Body of pancreas (tissue), 4 donors: ENCODE measurements around the gene MRPS18B. TPM values are rescaled to one million over a fixed set of nuclear protein-coding genes. Genes with fewer than 3 reads are reported as not detected.

ENCODE experiments used
- ATAC-seq: fragments of 150-250 bp; one replicate; pipeline ENCODE4 v1.9.1; 2016
- DNase-seq, 4 donors: peaks; one replicate each; pipeline ENCODE4 v3.0.0-alpha.2; 2019
- H3K27ac ChIP-seq, 4 donors: fragments of 200-600 bp; sonication (generic); 1 replicate in 3 of 4; 2 replicates in 1 of 4; pipeline versions ENCODE4 v1.5.1 to v1.6.1; 2016 to 2019; ENCODE audit warnings: mild to moderate bottlenecking in 1 of 4, mixed read lengths in 1 of 4, moderate library complexity in 1 of 4
- H3K27me3 ChIP-seq, 2 donors: fragments of 200-600 bp; sonication (generic); one replicate each; pipeline ENCODE4 v1.6.0; 2016; ENCODE audit warnings: mild to moderate bottlenecking in 1 of 2
- H3K36me3 ChIP-seq, 2 donors: fragments of 200-600 bp; sonication (generic); replicated peaks in 1 of 2; 2 replicates each; pipeline ENCODE4 v1.5.1; 2016; ENCODE audit warnings: low read depth in 2 of 2; ENCODE audit not compliant: insufficient read depth in 1 of 2
- H3K4me1 ChIP-seq: fragments of 200-600 bp; sonication (generic); one replicate; pipeline ENCODE4 v1.6.0; 2016
- H3K4me3 ChIP-seq, 2 donors: fragments of 200-600 bp; sonication (generic); 1 replicate in 1 of 2; 2 replicates in 1 of 2; pipeline ENCODE4 v1.5.1; 2016 to 2019
- H3K9me3 ChIP-seq, 3 donors: fragments of 200-600 bp; sonication (generic); 1 replicate in 2 of 3; 2 replicates in 1 of 3; pipeline ENCODE4 v1.5.1; 2016
- POLR2A ChIP-seq, 3 donors: fragments of 450-650 bp; IDR thresholded peaks; one replicate each; pipeline ENCODE4 v1.6.1; 2016; ENCODE audit warnings: antibody characterized with exemption in 3 of 3, mild to moderate bottlenecking in 2 of 3
- WGBS, 2 donors: methylation state at CpG; one replicate each; pipeline ENCODE4 v1.1.5; 2017; 5-methylcytosine and 5-hydroxymethylcytosine counted together
- intact Hi-C: fragments of 100-400 bp; cut with DNase I; formaldehyde crosslinking; loops from one replicate; pipeline ENCODE4 v1.15.1; 2023
- microRNA counts, 2 donors: library from miRNA; unstranded; fragments of <30 nt; microRNA quantifications; one replicate each; lab custom pipeline; 2017
- microRNA-seq, 2 donors: library from miRNA; unstranded; fragments of <30 nt; microRNA quantifications; one replicate each; pipeline ENCODE4, GENCODE V29; 2016; ENCODE audit warnings: borderline number of aligned reads in 2 of 2, borderline replicate concordance in 2 of 2
- small RNA-seq: library from RNA; depleted of rRNA; stranded (forward); fragments of <200 nt; gene quantifications from one replicate; pipeline ENCODE3, GENCODE V24; 2016
- total RNA-seq, 2 donors: library from RNA; depleted of rRNA; stranded (reverse); fragments of >200 nt; gene quantifications; one replicate each; pipeline ENCODE4 v1.1.0, GENCODE V29; 2016
- TF ChIP-seq, protein P1 (sequence below), 7 experiments: fragments of 450-650 bp in 4 of 7; fragments of 200-600 bp in 3 of 7; sonication (generic) in 3 of 7; IDR thresholded peaks; one replicate each; pipeline ENCODE4 v1.5.1; 2016 to 2019; ENCODE audit warnings: antibody characterized with exemption in 7 of 7

MRPS18B gene
- total RNA-seq, 2 donors from 2014 or later: 26.4 to 35.5 TPM

DNA sequence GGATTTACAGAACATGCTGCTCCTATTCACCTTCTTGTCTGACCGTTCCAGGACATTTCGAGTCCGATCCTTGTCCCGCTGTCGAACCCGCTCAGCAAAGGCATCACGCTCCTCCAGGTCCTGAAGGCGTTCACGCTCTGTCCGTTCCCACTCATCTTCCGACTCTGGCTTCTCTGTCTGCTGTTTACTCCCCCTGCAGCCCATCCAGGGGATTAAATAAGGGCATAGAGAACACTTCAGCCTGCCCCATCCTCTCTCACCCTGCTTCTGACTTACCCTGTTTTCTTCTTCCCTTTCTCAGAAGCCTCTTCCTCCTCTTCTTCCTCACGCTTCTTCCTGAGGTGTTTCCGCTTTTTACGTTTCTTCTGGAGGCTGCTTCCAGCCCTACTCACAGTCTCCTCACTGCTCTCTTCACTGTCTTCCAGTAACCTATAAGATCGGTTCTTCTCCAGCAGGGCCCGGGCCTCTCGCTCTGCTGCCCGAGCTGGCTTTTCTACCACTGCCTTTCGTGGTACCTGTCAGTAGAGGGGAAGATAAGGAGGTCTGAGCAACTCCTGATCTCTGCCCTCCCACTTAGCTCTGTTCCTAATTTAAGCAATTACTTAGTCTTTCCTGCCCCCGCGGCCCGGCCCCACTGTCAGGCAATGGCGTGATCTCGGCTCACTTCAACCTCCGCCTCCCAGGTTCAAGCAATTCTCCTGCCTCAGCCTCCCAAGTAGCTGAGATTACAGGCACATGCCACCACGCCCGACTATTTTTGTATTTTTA is 53.3 kb downstream of the MRPS18B start:
- Histone ChIP-seq H3K4me3 (no peak overlapping the region), H3K36me3 (peaks cover 0 to 10% of the 10 kb centered on the region in 2 donors)
- intact Hi-C loops: no loop called here

DNA sequence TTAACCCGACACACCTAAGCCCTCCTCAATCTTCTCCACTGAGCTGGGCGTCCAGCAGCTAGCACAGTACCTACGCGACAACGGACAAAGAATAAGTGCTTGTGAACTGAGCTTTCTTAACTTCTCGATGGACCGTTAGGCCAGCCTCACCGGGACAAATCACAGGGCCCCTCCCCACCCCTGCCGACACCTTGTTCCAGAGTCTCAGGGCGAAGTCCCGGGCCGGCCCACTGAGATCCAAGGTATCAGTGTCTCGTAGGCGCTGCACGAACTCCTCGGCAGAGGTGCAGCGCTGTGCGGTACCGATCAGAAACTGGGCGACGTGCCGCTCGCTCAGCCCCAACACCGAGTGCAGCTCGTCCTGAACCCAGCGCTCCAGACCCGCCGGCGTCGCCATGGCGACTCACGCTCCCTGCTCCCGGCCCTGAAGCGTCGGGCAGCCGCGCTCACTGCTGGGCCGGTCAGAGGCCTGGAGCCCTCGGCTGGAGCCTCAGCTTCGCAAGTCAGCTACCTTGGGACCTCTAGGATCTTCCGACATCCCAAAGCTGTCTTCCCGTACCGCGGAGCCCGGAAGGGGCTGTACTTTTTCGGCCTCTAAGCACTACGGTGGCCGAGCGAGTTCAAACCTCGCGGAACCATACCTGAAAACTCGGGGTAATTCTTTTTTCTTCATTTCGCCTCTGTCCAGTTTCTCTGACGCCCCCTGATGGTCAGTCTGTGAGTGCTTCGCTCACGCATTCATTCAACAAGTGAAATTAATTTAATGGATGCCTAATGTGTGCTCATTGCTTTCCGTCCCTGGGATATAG is 55.0 kb downstream of the MRPS18B start, which contains the start of gene DHX16:
Gene DHX16 (minus strand): TSS at position 562 of the 809 bp plus-strand sequence. CDS start 165 bp downstream, at position 397.
- WGBS, 2 donors: 0 to 1% methylated on average over 24 to 57 of the region's 57 CpGs
- H3K36me3 ChIP-seq: peaks cover 0 to 9% of the 10 kb centered on the region in 2 donors
- no peaks in the 10 kb centered on the region for H3K9me3 ChIP-seq
- intact Hi-C loops: no loop called here
- ATAC-seq (peak; percentile 95), DNase-seq (peak; percentile 96 to 98 (median 96))
- peaks cover 16% of the 10 kb centered on the region for H3K4me1 ChIP-seq
- H3K4me3 ChIP-seq: peak within 1 kb of the TSS; percentile 71 to 100
- H3K27ac ChIP-seq: peak within 1 kb of the TSS; percentile 52 to 85 (median 66)
- TF ChIP-seq, protein P1, sequence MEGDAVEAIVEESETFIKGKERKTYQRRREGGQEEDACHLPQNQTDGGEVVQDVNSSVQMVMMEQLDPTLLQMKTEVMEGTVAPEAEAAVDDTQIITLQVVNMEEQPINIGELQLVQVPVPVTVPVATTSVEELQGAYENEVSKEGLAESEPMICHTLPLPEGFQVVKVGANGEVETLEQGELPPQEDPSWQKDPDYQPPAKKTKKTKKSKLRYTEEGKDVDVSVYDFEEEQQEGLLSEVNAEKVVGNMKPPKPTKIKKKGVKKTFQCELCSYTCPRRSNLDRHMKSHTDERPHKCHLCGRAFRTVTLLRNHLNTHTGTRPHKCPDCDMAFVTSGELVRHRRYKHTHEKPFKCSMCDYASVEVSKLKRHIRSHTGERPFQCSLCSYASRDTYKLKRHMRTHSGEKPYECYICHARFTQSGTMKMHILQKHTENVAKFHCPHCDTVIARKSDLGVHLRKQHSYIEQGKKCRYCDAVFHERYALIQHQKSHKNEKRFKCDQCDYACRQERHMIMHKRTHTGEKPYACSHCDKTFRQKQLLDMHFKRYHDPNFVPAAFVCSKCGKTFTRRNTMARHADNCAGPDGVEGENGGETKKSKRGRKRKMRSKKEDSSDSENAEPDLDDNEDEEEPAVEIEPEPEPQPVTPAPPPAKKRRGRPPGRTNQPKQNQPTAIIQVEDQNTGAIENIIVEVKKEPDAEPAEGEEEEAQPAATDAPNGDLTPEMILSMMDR (IDR thresholded peaks at IDR 0.05): peak; percentile 80 to 97 (median 95)
- TF ChIP-seq POLR2A (IDR thresholded peaks at IDR 0.05): peak in 2 of 3 donors; percentile 55 to 69
- H3K27me3 ChIP-seq: no peaks in the 10 kb centered on the region

More for the DNA sequence above, 53.3 kb downstream of the MRPS18B start:
- H3K27ac ChIP-seq: no peak overlapping the region
- no peaks in the 10 kb centered on the region for H3K9me3 ChIP-seq
- ATAC-seq (no peak), DNase-seq (no peak)
- 83 to 86% methylated on average over 27 of the region's 27 CpGs for WGBS, 2 donors
- TF ChIP-seq POLR2A (IDR thresholded peaks at IDR 0.05): no peak
- TF ChIP-seq, protein P1 (IDR thresholded peaks at IDR 0.05): no peak
- H3K4me1 ChIP-seq: peaks cover 16% of the 10 kb centered on the region
- no peaks in the 10 kb centered on the region for H3K27me3 ChIP-seq

MicroRNA genes within 50 kb of the gene (microRNA counts, 767-probe panel; counts per million panel counts)
- 0 to 736 counts per million in 2 donors for microRNA hsa-miR-877-5p (lab: Ali Mortazavi, UCI)

Small RNAs within 50 kb of the gene (microRNA-seq; reads per million reads assigned to microRNA genes)
- 36.8 to 45.3 reads per million in 2 donors for gene MIR877

Small RNAs within 50 kb of the gene (small RNA-seq; reads per million reads assigned to genes)
- gene MIR877: 1.7 reads per million, percentile 64 among the genes with 10 or more reads in this experiment

Other genes starting within 250 kb of the MRPS18B start
- gene HLA-E, start 128.3 kb upstream of the MRPS18B start, total RNA-seq: 100 to 1,000 TPM; 133 to 216 TPM
- 10 to 100 TPM; 18.7 to 24.7 TPM for gene GNL1, start 61.4 kb upstream of the MRPS18B start, total RNA-seq
- 10 to 100 TPM in 1 of 2 donors, 1 to 10 TPM in 1; 6.9 to 10.4 TPM for gene PRR3, start 60.5 kb upstream of the MRPS18B start, total RNA-seq
- gene ABCF1, start 46.4 kb upstream of the MRPS18B start, total RNA-seq: 10 to 100 TPM; 27.0 to 37.6 TPM
- gene PPP1R10, start 597 bp upstream of the MRPS18B start, total RNA-seq: 10 to 100 TPM; 36.1 to 48.1 TPM
- gene ATAT1, start 9.0 kb downstream of the MRPS18B start, total RNA-seq: 1 to 10 TPM; 2.0 to 5.4 TPM
- gene C6orf136, start 29.3 kb downstream of the MRPS18B start, total RNA-seq: 10 to 100 TPM in 1 of 2 donors, 1 to 10 TPM in 1; 7.3 to 28.3 TPM
- 10 to 100 TPM; 12.2 to 24.4 TPM for gene DHX16, start 55.2 kb downstream of the MRPS18B start, total RNA-seq
- 10 to 100 TPM; 14.5 to 20.0 TPM for gene PPP1R18, start 68.8 kb downstream of the MRPS18B start, total RNA-seq
- 1 to 10 TPM; 2.6 to 5.2 TPM for gene NRM, start 73.1 kb downstream of the MRPS18B start, total RNA-seq
- gene MDC1, start 99.4 kb downstream of the MRPS18B start, total RNA-seq: 10 to 100 TPM; 11.4 to 18.1 TPM
- 10 to 100 TPM; 80.9 to 84.4 TPM for gene TUBB, start 102.5 kb downstream of the MRPS18B start, total RNA-seq
- gene FLOT1, start 124.8 kb downstream of the MRPS18B start, total RNA-seq: 10 to 100 TPM; 70.0 to 82.4 TPM
- gene IER3, start 126.7 kb downstream of the MRPS18B start, total RNA-seq: 10 to 100 TPM; 46.4 to 60.3 TPM